ENCODE results near the gene FZR1. TPM values are rescaled to one million over a fixed set of nuclear protein-coding genes. Genes with fewer than 3 reads are reported as not detected.

The FZR1 gene
- polyA plus RNA-seq, 2 of the 4 experiments (the other 2 are of a cell fraction) = 13.9 to 18.1 TPM

DNA sequence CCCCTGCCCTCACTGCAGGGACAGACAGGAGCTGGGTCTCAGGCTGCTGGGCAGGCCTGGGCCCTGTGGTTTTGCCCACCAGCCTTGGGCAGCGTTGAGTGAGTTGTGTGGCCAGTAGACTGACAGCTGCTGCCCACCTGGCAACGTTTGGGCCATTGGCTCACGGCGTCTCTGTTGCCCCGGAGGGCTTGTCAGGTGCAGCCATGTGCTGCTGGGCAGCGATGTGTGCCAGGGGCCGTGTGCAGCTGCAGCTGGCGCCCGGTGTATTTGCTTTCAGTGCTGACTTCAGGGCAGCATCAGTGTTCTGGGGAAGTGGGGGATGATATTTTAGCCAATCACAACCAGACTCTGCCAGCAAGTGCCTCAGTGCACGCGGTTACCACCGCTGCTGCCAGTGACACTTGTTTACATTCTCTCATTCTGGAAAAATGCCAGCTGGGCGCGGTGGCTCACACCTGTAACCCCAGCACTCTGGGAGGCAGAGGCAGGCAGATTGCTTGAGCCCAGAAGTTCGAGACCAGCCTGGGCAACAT, 10.6 kb downstream of the FZR1 start:
- POLR2A ChIA-PET = no interaction called here
- no peaks in the 10 kb centered on the region for H3K9me3 ChIP-seq
- no peak overlapping the region for H3K4me3 ChIP-seq
- no peak overlapping the region; a peak in 1 of 6 replicates for H3K27ac ChIP-seq
- peaks cover 13% of the 10 kb centered on the region; the same call in 2 of the 3 replicates for H3K4me1 ChIP-seq
- 57% methylated on average over 8 of the region's 15 CpGs for WGBS (ENCODE audit: missing lambda C conversion rate)
- CTCF ChIA-PET = interaction anchor here (0.6 to 3.2 kb wide), 6 partner anchors 10 to 208 kb away, joined by 3 to 12 read pairs (median 3); no protein-coding TSS in a partner anchor
- ATAC-seq (no peak; a peak in 1 of 6 replicates), FAIRE-seq (no peak), DNase-seq (ENCODE audit: low read depth in 1 of 2, low spot score in 1 of 2) (no peak)
- TF ChIP-seq, protein P1, sequence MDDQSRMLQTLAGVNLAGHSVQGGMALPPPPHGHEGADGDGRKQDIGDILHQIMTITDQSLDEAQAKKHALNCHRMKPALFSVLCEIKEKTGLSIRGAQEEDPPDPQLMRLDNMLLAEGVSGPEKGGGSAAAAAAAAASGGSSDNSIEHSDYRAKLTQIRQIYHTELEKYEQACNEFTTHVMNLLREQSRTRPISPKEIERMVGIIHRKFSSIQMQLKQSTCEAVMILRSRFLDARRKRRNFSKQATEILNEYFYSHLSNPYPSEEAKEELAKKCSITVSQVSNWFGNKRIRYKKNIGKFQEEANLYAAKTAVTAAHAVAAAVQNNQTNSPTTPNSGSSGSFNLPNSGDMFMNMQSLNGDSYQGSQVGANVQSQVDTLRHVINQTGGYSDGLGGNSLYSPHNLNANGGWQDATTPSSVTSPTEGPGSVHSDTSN (IDR thresholded peaks at IDR 0.05) = no peak
- no peak overlapping the region for H3K4me2 ChIP-seq

DNA sequence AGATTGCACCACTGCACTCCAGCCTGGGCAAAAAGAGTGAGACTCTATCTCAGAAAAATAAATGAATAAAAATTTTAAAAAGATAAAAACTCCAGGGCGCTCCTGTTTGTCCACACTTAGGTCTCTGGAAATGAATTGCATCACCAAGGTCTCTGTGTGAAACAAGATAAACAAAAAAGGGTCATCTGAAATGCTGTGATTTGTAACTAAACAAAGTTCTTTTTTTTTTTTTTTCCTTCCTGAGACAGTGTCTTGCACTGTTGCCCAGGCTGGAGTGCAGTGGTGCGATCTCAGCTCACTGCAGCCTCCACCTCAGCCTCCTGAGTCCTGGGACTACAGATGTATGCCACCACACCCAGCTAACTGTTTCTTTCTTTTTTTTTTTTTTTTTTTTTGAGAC, 11.5 kb downstream of the FZR1 start:
- TF ChIP-seq, protein P2, sequence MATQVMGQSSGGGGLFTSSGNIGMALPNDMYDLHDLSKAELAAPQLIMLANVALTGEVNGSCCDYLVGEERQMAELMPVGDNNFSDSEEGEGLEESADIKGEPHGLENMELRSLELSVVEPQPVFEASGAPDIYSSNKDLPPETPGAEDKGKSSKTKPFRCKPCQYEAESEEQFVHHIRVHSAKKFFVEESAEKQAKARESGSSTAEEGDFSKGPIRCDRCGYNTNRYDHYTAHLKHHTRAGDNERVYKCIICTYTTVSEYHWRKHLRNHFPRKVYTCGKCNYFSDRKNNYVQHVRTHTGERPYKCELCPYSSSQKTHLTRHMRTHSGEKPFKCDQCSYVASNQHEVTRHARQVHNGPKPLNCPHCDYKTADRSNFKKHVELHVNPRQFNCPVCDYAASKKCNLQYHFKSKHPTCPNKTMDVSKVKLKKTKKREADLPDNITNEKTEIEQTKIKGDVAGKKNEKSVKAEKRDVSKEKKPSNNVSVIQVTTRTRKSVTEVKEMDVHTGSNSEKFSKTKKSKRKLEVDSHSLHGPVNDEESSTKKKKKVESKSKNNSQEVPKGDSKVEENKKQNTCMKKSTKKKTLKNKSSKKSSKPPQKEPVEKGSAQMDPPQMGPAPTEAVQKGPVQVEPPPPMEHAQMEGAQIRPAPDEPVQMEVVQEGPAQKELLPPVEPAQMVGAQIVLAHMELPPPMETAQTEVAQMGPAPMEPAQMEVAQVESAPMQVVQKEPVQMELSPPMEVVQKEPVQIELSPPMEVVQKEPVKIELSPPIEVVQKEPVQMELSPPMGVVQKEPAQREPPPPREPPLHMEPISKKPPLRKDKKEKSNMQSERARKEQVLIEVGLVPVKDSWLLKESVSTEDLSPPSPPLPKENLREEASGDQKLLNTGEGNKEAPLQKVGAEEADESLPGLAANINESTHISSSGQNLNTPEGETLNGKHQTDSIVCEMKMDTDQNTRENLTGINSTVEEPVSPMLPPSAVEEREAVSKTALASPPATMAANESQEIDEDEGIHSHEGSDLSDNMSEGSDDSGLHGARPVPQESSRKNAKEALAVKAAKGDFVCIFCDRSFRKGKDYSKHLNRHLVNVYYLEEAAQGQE (IDR thresholded peaks at IDR 0.05) = no peak
- no peak for TF ChIP-seq FOSL2 (IDR thresholded peaks at IDR 0.05)
- no peak for TF ChIP-seq FOSL2 (CRISPR knock-in tag; IDR thresholded peaks at IDR 0.05)
- no peak for TF ChIP-seq HEYL (CRISPR knock-in tag; IDR thresholded peaks at IDR 0.05)
- TF ChIP-seq, protein P3, sequence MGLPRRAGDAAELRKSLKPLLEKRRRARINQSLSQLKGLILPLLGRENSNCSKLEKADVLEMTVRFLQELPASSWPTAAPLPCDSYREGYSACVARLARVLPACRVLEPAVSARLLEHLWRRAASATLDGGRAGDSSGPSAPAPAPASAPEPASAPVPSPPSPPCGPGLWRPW (IDR thresholded peaks at IDR 0.05) = no peak
- no peak for TF ChIP-seq FOSB (CRISPR knock-in tag; IDR thresholded peaks at IDR 0.05)
- TF ChIP-seq EP300 (IDR thresholded peaks at IDR 0.05) = no peak
- TF ChIP-seq SREBF2 (IDR thresholded peaks at IDR 0.05) = no peak
- TF ChIP-seq, protein P4, sequence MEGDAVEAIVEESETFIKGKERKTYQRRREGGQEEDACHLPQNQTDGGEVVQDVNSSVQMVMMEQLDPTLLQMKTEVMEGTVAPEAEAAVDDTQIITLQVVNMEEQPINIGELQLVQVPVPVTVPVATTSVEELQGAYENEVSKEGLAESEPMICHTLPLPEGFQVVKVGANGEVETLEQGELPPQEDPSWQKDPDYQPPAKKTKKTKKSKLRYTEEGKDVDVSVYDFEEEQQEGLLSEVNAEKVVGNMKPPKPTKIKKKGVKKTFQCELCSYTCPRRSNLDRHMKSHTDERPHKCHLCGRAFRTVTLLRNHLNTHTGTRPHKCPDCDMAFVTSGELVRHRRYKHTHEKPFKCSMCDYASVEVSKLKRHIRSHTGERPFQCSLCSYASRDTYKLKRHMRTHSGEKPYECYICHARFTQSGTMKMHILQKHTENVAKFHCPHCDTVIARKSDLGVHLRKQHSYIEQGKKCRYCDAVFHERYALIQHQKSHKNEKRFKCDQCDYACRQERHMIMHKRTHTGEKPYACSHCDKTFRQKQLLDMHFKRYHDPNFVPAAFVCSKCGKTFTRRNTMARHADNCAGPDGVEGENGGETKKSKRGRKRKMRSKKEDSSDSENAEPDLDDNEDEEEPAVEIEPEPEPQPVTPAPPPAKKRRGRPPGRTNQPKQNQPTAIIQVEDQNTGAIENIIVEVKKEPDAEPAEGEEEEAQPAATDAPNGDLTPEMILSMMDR (IDR thresholded peaks at IDR 0.05) = no peak
- TF ChIP-seq, protein P5, sequence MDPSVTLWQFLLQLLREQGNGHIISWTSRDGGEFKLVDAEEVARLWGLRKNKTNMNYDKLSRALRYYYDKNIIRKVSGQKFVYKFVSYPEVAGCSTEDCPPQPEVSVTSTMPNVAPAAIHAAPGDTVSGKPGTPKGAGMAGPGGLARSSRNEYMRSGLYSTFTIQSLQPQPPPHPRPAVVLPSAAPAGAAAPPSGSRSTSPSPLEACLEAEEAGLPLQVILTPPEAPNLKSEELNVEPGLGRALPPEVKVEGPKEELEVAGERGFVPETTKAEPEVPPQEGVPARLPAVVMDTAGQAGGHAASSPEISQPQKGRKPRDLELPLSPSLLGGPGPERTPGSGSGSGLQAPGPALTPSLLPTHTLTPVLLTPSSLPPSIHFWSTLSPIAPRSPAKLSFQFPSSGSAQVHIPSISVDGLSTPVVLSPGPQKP (IDR thresholded peaks at IDR 0.05; ENCODE audit: low read depth, low read length) = no peak
- TF ChIP-seq, protein P6, sequence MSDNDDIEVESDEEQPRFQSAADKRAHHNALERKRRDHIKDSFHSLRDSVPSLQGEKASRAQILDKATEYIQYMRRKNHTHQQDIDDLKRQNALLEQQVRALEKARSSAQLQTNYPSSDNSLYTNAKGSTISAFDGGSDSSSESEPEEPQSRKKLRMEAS (IDR thresholded peaks at IDR 0.05) = no peak
- TF ChIP-seq TFCP2L1 (CRISPR knock-in tag; IDR thresholded peaks at IDR 0.05) = no peak
- no peak for TF ChIP-seq FOXS1 (CRISPR knock-in tag; IDR thresholded peaks at IDR 0.05)
- no peak for TF ChIP-seq NR3C1 (IDR thresholded peaks at IDR 0.05)
- no peak for TF ChIP-seq ZNF302 (CRISPR knock-in tag; IDR thresholded peaks at IDR 0.05)
- Histone ChIP-seq H3K27ac (no peak overlapping the region), H3K4me1 (peaks cover 13% of the 10 kb centered on the region; the same call in 2 of the 3 replicates), H3K9me3 (no peaks in the 10 kb centered on the region), H3K4me3 (no peak overlapping the region), H3K4me2 (0 out of 3 replicates have a peak overlapping the region, but pooled peaks have one; percentile 2)
- DNase-seq (ENCODE audit: low read depth in 1 of 2, low spot score in 1 of 2) (no peak), FAIRE-seq (no peak), ATAC-seq (no peak)
- 91% methylated on average over 2 of the region's 2 CpGs for WGBS (ENCODE audit: missing lambda C conversion rate)
- CTCF ChIA-PET = interaction anchor here (1.0 to 3.2 kb wide), 5 partner anchors 11 to 68 kb away, joined by 3 to 12 read pairs (median 3); partner anchors contain the start of gene GIPC3
- POLR2A ChIA-PET = interaction anchor here (0.6 kb wide), 1 partner anchor 478 kb away, joined by 3 read pairs; no protein-coding TSS in a partner anchor

Data from A549 (cell line).